OCI-LY1 (cell line): ENCODE results near the gene RRP1B.

Source experiments
- H2AFZ ChIP-seq: fragments of 200-600 bp; sonication (generic), shearing (Covaris generic); 2 replicates; pipeline ENCODE4 v1.6.0; 2014; ENCODE audit warnings: antibody characterized with exemption, mild to moderate bottlenecking, low read length
- H3F3A ChIP-seq: fragments of 200-600 bp; sonication (generic), shearing (Covaris generic); 2 replicates; pipeline ENCODE4 v1.6.0; 2014; ENCODE audit warnings: mild to moderate bottlenecking, antibody characterized with exemption, low read length, moderate library complexity; ENCODE audit not compliant: insufficient read depth
- H3K27ac ChIP-seq: fragments of 200-600 bp; sonication (generic); 2 replicates; pipeline ENCODE4 v1.5.1; 2014; ENCODE audit warnings: low read length, mixed run types, mild to moderate bottlenecking, low read depth; ENCODE audit not compliant: poor library complexity, severe bottlenecking
- H3K27me3 ChIP-seq: fragments of 200-600 bp; sonication (generic); 2 replicates; pipeline ENCODE4 v1.6.0; 2014; ENCODE audit warnings: antibody characterized with exemption, mild to moderate bottlenecking, low read length, moderate library complexity; ENCODE audit not compliant: insufficient read depth
- H3K36me3 ChIP-seq: fragments of 200-600 bp; sonication (generic); 2 replicates; pipeline ENCODE4 v1.6.1; 2014; ENCODE audit warnings: mild to moderate bottlenecking, antibody characterized with exemption, low read length, moderate library complexity, mixed read lengths; ENCODE audit not compliant: insufficient read depth
- H3K4me1 ChIP-seq: fragments of 200-600 bp; sonication (generic); 2 replicates; pipeline ENCODE4 v1.5.1; 2014; ENCODE audit warnings: mild to moderate bottlenecking, low read length, moderate library complexity; ENCODE audit not compliant: insufficient read depth, severe bottlenecking
- H3K4me2 ChIP-seq: fragments of 200-600 bp; sonication (generic), shearing (Covaris generic); 2 replicates; pipeline ENCODE4 v1.6.1; 2014; ENCODE audit warnings: low read length
- H3K4me3 ChIP-seq: fragments of 200-600 bp; sonication (generic); 2 replicates; pipeline ENCODE4 v1.5.1; 2014; ENCODE audit warnings: low read length, low read depth, mild to moderate bottlenecking, mixed read lengths; ENCODE audit not compliant: poor library complexity, severe bottlenecking
- H3K79me2 ChIP-seq: fragments of 200-600 bp; shearing (Covaris generic); 2 replicates; pipeline ENCODE4 v1.6.1; 2016; ENCODE audit warnings: mixed run types, low read length, mixed read lengths; ENCODE audit not compliant: insufficient read depth
- H3K9ac ChIP-seq: fragments of 200-600 bp; sonication (generic), shearing (Covaris generic); 2 replicates; pipeline ENCODE4 v1.6.1; 2014; ENCODE audit warnings: mild to moderate bottlenecking, low read length, mixed read lengths
- H3K9me2 ChIP-seq: fragments of 200-600 bp; sonication (generic), shearing (Covaris generic); 2 replicates; pipeline ENCODE4 v1.6.1; 2014; ENCODE audit warnings: low read depth, mild to moderate bottlenecking, low read length, mixed read lengths
- H3K9me3 ChIP-seq: fragments of 200-600 bp; shearing (Covaris generic); 2 replicates; pipeline ENCODE4 v1.6.1; 2014; ENCODE audit warnings: low read length, mixed read lengths
- H4K20me1 ChIP-seq: fragments of 200-600 bp; sonication (generic), shearing (Covaris generic); 2 replicates; pipeline ENCODE4 v1.6.0; 2016; ENCODE audit warnings: mild to moderate bottlenecking, low read length; ENCODE audit not compliant: insufficient read depth
- EZH2 ChIP-seq: fragments of 200-600 bp; sonication (generic), shearing (Covaris generic); IDR thresholded peaks from 2 replicates; pipeline ENCODE4 v1.8.0; 2017; ENCODE audit warnings: borderline replicate concordance, mixed run types, mild to moderate bottlenecking, antibody characterized with exemption, low read length, moderate library complexity, mixed read lengths
- TF ChIP-seq, protein P1 (sequence below): fragments of 200-600 bp; sonication (generic), shearing (Covaris generic); IDR thresholded peaks from 2 replicates; pipeline ENCODE4 v1.5.1; 2017; ENCODE audit warnings: mild to moderate bottlenecking, antibody characterized with exemption, low read length, moderate library complexity, mixed read lengths

The RRP1B gene

DNA sequence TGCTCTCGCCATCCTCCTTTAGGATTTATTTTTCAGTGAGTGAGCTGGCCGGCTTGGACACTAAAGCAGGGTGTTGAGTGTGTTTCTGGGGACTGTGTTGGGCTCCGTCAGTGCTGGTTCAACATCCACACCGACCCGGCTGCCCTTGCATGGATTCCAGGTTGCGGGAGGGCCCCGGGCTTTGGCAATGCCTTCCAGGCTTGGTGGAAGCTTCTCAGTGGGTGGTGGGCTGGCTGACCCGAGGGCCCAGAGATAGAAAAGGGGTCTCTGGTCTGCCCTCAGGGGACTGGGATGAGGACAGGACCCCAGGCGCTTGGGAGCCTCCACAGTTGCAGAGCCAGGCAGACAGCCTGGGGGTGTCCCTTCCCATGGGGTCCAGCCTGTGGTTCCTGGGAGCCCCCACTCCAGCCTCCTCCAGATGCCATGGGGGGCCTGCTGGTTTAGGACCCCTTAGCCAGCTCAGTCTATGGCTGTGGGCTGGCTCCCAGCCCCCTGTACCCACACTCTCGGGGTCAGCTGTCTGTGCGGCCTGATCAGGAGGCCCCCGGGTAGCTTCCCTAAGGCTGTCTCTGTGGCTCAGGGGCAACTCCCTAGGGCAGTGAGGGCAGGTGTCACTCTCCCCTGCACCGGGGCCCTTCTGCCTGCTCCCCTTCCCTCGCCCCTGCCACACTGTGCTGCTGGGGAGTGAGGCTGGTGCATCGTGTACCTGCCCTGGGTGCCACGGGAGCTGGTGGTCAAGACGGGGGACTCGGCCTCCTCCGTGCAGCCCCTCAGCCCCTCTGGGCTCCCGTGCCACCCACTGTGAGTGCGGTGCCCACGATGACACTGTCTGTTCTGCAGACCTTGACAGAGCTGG lies 76.1 kb downstream of the RRP1B start:
- H3K9me2 ChIP-seq, result no peaks in the 10 kb centered on the region
- H3K27ac ChIP-seq, result no peak overlapping the region
- no peaks in the 10 kb centered on the region for H3F3A ChIP-seq
- H3K4me2 ChIP-seq, result no peak overlapping the region
- no peaks in the 10 kb centered on the region for H3K9me3 ChIP-seq
- H3K4me3 ChIP-seq, result no peak overlapping the region
- H3K4me1 ChIP-seq, result peaks cover 12% of the 10 kb centered on the region
- peaks cover 6% of the 10 kb centered on the region; the same call in 1 of the 2 replicates for H3K36me3 ChIP-seq
- H3K27me3 ChIP-seq, result no peaks in the 10 kb centered on the region
- H2AFZ ChIP-seq, result no peak overlapping the region
- TF ChIP-seq, protein P1, sequence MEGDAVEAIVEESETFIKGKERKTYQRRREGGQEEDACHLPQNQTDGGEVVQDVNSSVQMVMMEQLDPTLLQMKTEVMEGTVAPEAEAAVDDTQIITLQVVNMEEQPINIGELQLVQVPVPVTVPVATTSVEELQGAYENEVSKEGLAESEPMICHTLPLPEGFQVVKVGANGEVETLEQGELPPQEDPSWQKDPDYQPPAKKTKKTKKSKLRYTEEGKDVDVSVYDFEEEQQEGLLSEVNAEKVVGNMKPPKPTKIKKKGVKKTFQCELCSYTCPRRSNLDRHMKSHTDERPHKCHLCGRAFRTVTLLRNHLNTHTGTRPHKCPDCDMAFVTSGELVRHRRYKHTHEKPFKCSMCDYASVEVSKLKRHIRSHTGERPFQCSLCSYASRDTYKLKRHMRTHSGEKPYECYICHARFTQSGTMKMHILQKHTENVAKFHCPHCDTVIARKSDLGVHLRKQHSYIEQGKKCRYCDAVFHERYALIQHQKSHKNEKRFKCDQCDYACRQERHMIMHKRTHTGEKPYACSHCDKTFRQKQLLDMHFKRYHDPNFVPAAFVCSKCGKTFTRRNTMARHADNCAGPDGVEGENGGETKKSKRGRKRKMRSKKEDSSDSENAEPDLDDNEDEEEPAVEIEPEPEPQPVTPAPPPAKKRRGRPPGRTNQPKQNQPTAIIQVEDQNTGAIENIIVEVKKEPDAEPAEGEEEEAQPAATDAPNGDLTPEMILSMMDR, result no peak
- H3K79me2 ChIP-seq, result no peaks in the 10 kb centered on the region
- no peak overlapping the region for H3K9ac ChIP-seq
- H4K20me1 ChIP-seq, result no peaks in the 10 kb centered on the region

DNA sequence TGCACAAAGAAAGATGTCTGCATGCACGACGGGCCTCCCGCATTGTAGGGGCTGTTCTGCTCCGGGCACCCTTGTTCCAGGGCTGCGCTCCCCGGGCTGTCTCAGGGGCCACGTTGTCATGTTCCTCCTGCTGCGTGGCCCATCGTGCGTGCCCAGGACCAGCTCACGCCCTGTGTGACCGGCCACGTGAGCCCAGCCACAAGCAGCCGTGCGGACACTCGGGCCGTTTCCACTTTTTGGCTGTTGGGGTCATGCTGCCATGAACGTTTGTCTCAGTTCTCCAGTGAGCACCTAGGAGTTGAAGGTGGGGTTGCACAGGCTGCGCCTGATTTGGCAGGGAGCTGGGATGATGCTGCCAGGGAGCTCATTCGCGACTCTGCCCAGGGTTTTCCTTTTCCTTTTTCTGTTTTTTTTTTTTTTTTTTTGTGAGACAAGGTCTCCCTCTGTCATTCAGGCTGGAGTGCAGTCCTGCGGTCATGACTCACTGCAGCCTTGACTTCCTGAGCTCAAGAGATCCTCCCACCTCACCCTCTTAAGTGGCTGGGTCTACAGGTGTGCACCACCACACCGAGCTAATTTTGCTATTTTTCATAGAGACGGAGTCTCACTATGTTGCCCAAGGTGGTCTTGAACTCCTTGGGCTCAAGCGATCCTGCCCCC lies 77.0 kb downstream of the RRP1B start:
- H3K4me1 ChIP-seq, result peaks cover 12% of the 10 kb centered on the region
- TF ChIP-seq EZH2, result no peak
- TF ChIP-seq, protein P1, result no peak
- no peaks in the 10 kb centered on the region for H3K9me2 ChIP-seq
- no peaks in the 10 kb centered on the region for H4K20me1 ChIP-seq
- no peak overlapping the region for H3K4me2 ChIP-seq
- H3K4me3 ChIP-seq, result no peak overlapping the region
- H3K79me2 ChIP-seq, result no peaks in the 10 kb centered on the region
- no peaks in the 10 kb centered on the region for H3K27me3 ChIP-seq
- H3K27ac ChIP-seq, result no peak overlapping the region
- H3F3A ChIP-seq, result no peaks in the 10 kb centered on the region
- no peak overlapping the region for H2AFZ ChIP-seq
- peaks cover 6% of the 10 kb centered on the region; the same call in 1 of the 2 replicates for H3K36me3 ChIP-seq
- H3K9ac ChIP-seq, result no peak overlapping the region
- H3K9me3 ChIP-seq, result no peaks in the 10 kb centered on the region

- no peak overlapping the region for H2AFZ ChIP-seq
- no peaks in the 10 kb centered on the region for H4K20me1 ChIP-seq
- no peak overlapping the region for H3K9ac ChIP-seq
- TF ChIP-seq, protein P1, result no peak
- TF ChIP-seq EZH2, result no peak
- no peaks in the 10 kb centered on the region for H3K27me3 ChIP-seq
- no peaks in the 10 kb centered on the region for H3K79me2 ChIP-seq
- no peak overlapping the region for H3K27ac ChIP-seq
- H3K36me3 ChIP-seq, result peaks cover 10% of the 10 kb centered on the region
- H3K9me2 ChIP-seq, result no peaks in the 10 kb centered on the region
- H3F3A ChIP-seq, result no peaks in the 10 kb centered on the region
- H3K9me3 ChIP-seq, result no peaks in the 10 kb centered on the region
- H3K4me1 ChIP-seq, result peaks cover 12% of the 10 kb centered on the region
- no peak overlapping the region for H3K4me2 ChIP-seq
- H3K4me3 ChIP-seq, result no peak overlapping the region
Observed at GRCh38 chr21:43737158-43737950, 78.0 kb downstream of the RRP1B start.
